ENCODE results near the gene SRPK2.
"Not testable (repeated sequence)": the region's sequence is repeated elsewhere in the genome, so short reads cannot be mapped to it uniquely, and the experiment has no call there.

The SRPK2 gene

GRCh38 chr7:105339404-105340323 is 49.1 kb downstream of the SRPK2 start:
- no peak for DNase-seq (ENCODE audit: low spot score)

GRCh38 chr7:105337529-105337928 is 51.2 kb downstream of the SRPK2 start:
- no peak for DNase-seq (ENCODE audit: low spot score)

GRCh38 chr7:105336009-105336408 is 52.7 kb downstream of the SRPK2 start:
- DNase-seq (ENCODE audit: low spot score), result peak; percentile 21

- not testable (repeated sequence) for DNase-seq (ENCODE audit: low spot score)
Observed at GRCh38 chr7:105332661-105333060, 56.1 kb downstream of the SRPK2 start.

GRCh38 chr7:105330526-105330925 is 58.2 kb downstream of the SRPK2 start:
- DNase-seq (ENCODE audit: low spot score), result no peak

GRCh38 chr7:105327201-105327600 is 61.5 kb downstream of the SRPK2 start:
- DNase-seq (ENCODE audit: low spot score), result no peak

GRCh38 chr7:105325216-105325904 is 63.4 kb downstream of the SRPK2 start:
- DNase-seq (ENCODE audit: low spot score), result no peak

GRCh38 chr7:105324606-105325005 is 64.1 kb downstream of the SRPK2 start:
- not testable (repeated sequence) for DNase-seq (ENCODE audit: low spot score)

- no peak for DNase-seq (ENCODE audit: low spot score)
Observed at GRCh38 chr7:105323366-105323765, 65.4 kb downstream of the SRPK2 start.

- DNase-seq (ENCODE audit: low spot score), result no peak
Observed at GRCh38 chr7:105322655-105323277, 66.0 kb downstream of the SRPK2 start.

- DNase-seq (ENCODE audit: low spot score), result no peak
Observed at GRCh38 chr7:105321754-105322455, 66.8 kb downstream of the SRPK2 start.

- DNase-seq (ENCODE audit: low spot score), result no peak
Observed at GRCh38 chr7:105320896-105321295, 67.8 kb downstream of the SRPK2 start.

GRCh38 chr7:105319578-105319977 is 69.1 kb downstream of the SRPK2 start:
- DNase-seq (ENCODE audit: low spot score), result no peak

GRCh38 chr7:105316578-105317344 is 72.0 kb downstream of the SRPK2 start:
- DNase-seq (ENCODE audit: low spot score), result no peak

- no peak for DNase-seq (ENCODE audit: low spot score)
Observed at GRCh38 chr7:105315357-105315756, 73.4 kb downstream of the SRPK2 start.

- DNase-seq (ENCODE audit: low spot score), result no peak
Observed at GRCh38 chr7:105309235-105310169, 79.2 kb downstream of the SRPK2 start.

- DNase-seq (ENCODE audit: low spot score), result no peak
Observed at GRCh38 chr7:105307163-105307672, 81.5 kb downstream of the SRPK2 start.

GRCh38 chr7:105306298-105306748 is 82.4 kb downstream of the SRPK2 start:
- DNase-seq (ENCODE audit: low spot score), result no peak

GRCh38 chr7:105305633-105306032 is 83.1 kb downstream of the SRPK2 start:
- DNase-seq (ENCODE audit: low spot score), result no peak
